HS-5 (cell line): Measurements from ENCODE around the gene MRPS9.

Experiments
- DNase-seq: peaks from one replicate; pipeline ENCODE4 v3.0.0-alpha.2; 2012; ENCODE audit warnings: low read depth

The MRPS9 gene

GRCh38 chr2:105037572-105038382, at the start of gene MRPS9:
Gene MRPS9, plus strand, starts transcription at chr2:105038069. Its CDS starts 24 bp downstream, at chr2:105038093.
- DNase-seq, result peak; percentile 83

DNA sequence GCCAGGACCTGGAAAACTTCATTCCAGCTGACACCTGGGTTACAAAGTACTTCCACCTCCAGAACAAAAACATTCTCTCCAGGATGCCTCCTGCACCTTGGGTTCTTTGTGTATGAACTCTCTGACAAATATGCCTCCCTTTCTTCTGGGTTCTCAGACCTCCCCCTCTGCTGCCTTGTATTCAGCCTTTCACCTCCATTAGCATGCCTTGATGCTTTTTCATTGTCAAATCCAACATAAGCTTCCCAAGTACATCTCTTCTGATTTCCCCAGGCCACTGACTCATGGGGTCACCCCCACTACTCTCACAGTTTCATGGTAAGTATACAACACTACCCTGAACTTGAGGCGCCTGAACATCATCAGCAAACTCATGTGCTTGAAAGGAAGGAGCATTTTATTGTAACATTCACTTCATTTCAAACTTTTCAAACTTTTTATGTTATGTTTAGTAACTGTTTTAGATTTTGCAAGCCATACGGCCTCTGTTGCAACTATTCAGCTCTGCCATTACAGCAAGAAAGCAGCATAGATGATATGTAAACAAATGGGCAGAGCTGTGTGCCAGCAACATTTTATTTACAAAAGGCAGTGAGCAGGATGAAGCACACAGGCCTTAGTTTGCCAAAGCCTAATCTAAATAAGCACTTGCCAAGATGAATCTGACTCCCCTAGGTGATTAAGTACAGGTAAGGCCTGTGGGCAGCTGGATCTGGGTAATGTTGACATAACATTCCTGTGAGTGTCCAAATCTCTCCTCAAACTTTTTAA, 32.5 kb upstream of the MRPS9 start:
- no peak for DNase-seq

- no peak for DNase-seq
Observed at GRCh38 chr2:105007367-105007766, 30.5 kb upstream of the MRPS9 start.

DNA sequence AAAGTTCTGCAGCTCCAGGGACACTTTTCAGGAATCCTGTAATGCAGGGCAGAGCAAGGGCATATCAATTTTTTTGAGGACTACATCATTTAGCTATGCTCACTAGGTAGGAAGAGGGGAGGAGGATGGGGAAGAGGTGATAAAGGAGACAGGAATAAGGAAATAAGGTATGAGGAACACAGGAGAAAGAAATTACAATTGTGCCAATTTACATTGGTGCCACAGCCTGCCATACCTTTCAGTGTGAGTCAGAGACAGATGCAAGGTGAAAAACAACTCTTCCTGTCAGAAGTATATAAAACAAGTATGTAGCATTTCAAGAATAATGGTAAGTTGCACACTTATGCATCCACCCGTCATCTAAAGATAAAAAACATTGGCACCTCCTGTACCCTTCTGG, 5.4 kb upstream of the MRPS9 start:
- no peak for DNase-seq

DNA sequence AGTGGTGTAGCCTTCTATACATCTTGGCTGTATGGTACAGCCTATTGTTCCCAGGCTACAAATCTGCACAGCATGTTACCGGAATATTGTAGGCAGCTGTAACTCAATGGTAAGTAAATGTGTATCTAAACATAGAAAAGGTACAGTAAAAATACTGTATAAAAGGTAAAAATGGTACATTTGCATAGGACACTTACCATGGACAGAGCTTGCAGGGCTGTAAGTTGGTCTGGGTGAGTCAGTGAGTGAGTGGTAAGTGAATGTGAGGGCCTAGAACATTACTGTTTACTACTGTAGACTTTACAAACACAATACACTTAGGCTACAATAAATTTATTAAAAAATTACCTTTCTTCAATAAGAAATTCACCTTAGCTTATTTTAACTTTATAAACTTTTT, 3.7 kb upstream of the MRPS9 start:
- no peak for DNase-seq

DNA sequence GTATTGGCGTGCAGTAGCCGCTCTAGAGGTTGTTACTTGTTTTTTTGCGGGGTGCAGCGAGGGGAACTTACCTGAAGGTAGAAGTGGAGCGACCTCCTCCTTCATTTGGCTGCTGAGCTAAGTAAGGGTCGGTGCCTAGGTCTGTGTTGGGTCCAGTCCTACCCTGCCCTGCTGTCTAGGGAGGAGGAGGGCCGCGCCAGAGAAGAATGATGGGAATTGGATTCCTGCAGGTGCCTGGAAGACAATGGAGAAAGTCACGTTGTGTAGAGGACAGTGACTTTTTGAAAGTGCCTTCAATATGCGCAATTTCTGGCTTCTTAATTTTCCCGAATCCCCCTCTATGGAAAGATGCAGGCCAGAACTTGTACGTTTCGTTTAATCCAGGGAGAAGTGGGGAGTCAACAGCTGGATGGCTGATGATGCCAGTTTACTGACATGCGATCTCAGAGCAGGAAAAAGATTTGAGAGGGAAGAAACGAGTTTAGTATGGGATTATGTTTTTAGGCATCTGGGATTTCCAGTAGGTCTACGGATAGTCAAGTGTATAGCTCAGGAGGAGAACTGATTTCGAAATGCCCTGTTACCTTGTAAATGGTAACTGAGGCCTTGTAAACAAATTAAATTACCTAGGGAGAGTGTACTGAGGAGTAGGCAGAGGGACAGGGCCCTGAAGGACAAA, 653 bp downstream of the MRPS9 start:
- no peak for DNase-seq

- DNase-seq, result no peak
Observed at GRCh38 chr2:105039559-105039958, 1.7 kb downstream of the MRPS9 start.

- no peak for DNase-seq
Observed at GRCh38 chr2:105042189-105042588, 4.3 kb downstream of the MRPS9 start.

DNA sequence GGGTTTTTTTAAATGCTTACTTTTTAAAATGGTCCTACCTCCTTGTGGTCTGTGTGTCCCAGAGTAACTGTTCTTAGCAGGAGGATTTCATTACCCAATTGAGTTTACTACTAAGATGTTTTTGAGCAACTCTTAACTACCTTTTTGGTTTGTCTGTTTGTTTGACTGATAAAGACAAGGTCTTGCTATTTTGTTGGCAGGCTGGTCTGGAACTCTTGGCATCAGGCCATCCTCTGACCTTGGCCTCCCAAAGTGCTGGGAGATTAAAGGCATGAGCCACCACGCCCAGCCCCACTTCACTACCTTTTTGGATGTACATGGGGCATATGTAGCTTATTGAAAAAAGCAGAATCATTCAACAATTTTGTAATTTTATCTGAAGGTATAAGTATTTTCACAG, 14.9 kb downstream of the MRPS9 start:
- no peak for DNase-seq

DNA sequence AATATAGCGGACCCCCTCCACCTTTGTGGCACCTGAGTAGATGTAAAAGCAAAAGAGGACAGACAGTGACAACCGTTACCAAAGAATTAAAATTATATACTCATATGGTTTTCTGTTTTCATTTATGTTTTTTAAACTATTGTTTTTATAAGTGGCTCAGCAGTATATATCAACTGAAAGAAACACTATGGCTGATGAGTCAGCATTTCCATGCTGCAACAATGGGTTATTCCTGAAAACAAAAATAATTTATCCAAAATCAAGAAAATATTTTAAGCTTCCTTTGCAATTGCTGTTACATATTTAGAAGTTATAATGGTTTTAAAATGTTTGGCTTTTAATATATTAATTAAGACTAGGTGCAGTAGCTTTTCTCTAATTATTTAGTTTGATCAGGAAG, 17.7 kb downstream of the MRPS9 start:
- DNase-seq, result no peak

- DNase-seq, result no peak
Observed at GRCh38 chr2:105056245-105056644, 18.4 kb downstream of the MRPS9 start.

DNA sequence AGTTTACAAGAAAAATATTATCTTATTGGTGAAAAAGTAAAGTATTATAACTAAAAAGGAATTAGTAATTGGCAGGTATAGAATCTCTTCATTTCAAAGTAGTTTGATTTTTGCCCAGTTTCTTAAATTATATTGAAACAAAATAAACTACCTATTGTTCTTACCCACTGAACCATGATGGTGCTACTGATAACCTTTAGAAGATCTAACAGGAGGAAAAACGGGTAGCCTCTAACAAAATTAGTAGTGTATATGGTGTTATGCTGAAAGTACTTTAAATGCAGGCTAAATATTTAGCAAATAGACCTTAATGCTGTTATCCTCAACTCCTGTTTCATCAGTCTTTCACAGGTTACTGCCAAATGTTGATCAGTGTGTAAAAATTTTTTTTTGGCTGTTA, 19.1 kb downstream of the MRPS9 start:
- no peak for DNase-seq

GRCh38 chr2:105061560-105061959, 23.7 kb downstream of the MRPS9 start:
- DNase-seq, result no peak

DNA sequence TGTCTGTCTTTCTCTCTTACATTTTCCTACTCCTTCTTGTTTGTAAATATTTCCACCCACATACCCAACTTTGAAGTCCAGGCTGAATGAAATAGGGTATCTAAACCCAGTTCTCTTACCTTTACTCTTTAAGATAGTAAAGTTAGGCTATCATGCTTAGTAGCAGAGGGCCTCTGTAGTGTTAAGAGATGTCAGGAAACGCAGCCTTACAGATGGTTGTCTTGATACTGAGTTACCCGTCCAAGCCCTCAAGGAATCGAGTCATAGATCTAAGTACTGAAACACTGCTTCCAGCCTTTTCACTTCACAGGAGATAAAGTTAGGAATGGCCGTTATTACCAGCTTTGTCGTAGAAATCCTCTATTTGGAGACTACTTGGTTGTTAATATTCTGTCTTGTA, 24.3 kb downstream of the MRPS9 start:
- no peak for DNase-seq

GRCh38 chr2:105068387-105068786, 30.5 kb downstream of the MRPS9 start:
- no peak for DNase-seq

- DNase-seq, result no peak
Observed at GRCh38 chr2:105068875-105069274, 31.0 kb downstream of the MRPS9 start.

DNA sequence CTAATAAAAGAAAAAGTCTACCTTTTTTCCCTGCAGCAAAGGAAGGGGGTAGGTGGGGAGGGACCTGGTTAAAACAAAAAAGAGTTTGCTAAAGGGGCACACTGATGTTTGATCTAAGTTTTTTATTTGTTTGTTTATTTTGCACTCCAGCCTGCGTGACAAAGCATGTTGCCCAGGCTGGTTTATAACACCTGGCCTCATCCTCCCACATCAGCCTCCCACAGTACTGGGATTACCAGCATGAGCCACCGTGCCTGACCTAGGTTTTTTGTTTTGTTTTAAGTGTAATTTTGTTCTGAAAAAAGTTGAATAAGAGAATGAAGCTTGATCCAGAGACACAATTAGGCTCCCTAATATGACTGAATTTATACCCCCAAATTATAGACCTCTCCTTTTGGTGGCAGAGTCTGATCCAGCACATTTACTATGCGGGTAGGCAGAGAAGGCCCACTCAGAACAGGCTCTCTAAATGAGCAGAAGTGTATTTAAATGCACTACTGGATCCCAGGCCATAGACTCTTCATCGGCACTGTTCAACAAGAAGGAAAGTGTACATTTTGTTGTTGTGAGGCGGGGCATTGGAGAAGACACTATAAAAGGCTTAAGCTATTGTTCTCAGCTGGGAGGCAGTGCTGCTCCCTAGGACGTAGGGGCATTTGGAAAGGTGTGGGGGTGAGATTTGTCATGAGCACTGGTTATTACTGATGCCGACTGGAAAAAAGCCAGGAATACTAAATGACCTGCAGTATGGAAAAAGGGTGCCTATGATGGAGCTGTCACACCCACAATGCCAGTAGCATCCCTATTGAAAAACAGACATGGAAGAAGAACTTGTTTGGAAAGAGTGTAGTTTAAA, 32.4 kb downstream of the MRPS9 start:
- no peak for DNase-seq

DNA sequence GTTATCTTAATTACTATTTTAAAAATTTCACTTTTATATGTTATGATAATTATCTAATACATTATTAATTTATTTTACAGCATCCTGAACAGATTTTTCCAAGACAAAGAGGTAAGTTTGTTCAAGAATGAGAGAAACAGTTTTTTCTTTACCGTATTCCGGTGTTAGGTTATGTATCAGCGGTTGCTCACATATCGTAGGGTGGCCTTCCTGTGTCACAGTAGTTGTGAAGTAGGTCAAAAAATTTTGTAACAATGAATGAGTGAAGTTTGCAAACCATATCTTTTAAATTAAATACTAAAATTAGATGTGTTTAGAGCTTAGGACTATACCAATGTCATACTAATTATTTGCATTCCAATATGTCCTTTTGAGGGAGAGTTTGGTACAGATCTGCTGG, 33.5 kb downstream of the MRPS9 start:
- no peak for DNase-seq

DNA sequence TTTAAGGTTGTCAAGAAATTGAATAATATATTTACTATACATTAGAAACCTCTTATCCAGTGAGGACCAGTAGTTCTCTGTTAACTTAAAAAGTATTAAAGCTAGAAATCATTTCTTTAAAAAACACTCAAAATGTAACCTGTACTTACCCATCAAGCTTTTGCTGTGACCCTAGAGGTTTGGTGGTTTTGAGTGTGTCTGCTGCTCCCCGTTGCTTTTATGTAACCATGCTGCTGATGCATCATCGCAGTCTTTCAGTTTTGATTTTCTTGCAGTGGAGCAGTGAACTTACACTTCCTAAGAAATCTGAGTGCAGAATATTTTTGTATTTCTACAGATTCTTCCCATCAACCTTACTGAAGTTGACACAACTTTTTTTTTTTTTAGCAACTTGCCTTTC, 34.2 kb downstream of the MRPS9 start:
- no peak for DNase-seq

DNA sequence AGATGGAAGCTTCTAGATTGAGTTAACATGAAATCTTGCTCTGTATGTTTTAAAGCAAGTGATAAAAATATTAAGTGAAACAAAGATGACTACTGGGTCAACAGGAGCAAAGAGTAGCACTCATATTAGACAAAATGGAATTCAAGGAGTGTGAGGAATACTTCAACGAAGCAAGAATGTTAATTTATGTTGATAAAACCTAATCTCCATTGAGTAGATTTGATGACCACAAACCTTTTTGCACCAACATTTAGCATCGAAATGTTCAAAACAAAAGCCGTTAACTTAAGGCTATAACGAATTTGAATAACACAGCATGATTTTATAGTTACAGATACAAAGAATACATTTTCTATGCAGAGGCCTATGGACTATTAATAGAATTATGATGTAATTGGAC, 35.7 kb downstream of the MRPS9 start:
- DNase-seq, result no peak

GRCh38 chr2:105076121-105076520, 38.3 kb downstream of the MRPS9 start:
- DNase-seq, result no peak

DNA sequence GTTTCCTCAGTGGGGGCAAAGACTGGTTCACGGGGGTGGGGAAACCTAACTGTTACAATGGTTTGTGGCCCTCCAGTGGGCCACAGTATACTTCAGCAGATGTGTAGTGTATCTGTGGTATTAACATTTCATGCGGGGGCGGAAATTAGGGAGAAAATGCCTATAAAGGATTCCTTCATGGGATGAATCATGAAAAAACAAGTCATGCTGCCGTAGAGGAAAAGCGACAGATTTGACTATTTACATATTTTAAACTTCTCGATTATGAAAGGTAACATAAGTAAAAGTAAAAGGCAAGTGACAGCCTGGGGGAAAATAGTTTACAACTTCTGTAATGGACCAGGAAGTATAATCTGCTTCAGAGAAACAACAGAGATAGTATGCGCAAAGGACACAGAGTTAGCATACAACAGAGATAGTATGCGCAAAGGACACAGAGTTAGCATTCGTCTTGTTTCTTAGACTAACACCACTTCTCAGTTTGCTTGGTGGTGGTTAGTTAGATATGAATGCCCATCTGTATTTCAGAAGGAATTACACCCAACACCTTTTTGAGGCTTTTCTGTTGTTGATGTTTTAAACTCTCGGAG, 41.1 kb downstream of the MRPS9 start:
- no peak for DNase-seq
